HG03575 (cell line): ENCODE results near the gene PRKG1.
"Not testable (repeated sequence)": the region's sequence is repeated elsewhere in the genome, so short reads cannot be mapped to it uniquely, and the experiment has no call there.

Source experiments
- ATAC-seq: cut with Tn5 transposase; IDR thresholded peaks from one replicate; pipeline ENCODE4 v1.9.1; 2021; ENCODE audit not compliant: unreplicated experiment, insufficient number of reproducible peaks, low FRiP score; ENCODE audit errors: extremely low read depth

The PRKG1 gene

DNA sequence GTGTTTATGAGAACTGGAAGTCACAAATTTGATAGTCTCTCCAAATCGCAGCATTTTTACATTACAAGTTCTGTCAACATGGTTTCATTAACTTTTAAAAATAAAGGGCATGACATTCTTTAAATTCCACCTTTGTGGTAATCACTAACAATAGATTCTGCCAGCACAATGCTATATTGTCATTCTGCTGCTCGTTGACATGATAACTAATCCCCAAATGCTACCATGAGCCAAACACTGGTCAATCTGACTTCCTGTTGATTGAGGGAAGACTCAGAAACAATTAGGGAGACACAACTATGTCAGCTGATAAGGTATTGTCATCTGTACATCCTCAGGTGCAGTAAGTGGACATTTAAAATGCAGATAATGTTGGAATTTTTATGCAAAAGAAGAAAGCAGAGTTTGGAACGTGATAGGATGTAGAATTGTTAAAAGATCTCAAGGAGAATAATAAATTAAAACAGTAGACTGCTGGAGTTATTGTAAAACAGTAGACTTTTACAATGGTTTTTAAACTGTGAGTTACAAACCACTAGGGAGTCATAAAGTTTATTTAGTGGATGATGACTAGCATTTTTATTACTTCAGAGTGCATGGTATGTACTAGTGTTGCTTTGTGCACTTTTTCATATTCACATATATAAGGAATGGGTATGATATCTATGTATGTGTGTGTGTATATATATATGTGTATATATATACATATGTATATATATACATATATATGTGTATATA, 1113.4 kb downstream of the PRKG1 start:
- no peak for ATAC-seq

DNA sequence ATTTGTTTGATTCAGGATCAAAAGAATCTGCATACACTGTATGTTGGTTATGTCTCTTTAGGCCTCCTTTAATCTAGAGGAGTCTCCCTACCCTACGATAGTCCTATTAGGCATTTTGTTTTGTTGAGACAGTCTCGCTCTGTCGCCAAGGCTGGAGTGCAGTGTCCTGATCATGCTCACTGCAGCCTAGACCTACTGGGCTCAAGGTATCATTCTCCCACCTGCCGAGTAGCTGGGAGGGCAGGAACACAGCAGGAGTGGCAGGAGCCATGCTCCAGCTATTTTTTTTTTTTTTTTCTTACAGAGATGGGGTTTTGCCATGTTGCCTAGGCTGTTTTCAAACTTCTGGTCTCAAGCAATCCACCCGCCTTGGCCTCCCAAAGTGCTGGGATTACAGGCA, 1116.8 kb downstream of the PRKG1 start:
- ATAC-seq: no peak

DNA sequence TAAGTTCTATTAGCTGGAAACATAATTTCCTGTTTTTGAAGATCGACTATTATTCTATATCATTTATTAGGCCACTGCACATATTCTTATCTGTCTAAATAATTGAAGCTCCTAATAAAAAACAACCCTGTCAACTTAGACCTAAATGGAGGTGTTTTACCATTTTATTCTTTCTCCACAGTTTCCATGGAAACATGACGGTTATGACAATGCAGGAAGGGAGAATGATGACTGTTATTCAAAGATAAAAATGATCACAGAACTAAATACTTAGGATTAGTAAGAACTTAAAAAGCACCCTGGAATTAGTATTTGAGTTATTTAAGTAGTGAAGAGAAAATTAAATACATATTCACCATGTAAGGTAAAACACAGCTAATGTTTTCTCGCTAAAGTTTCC, 1119.9 kb downstream of the PRKG1 start:
- ATAC-seq: no peak

DNA sequence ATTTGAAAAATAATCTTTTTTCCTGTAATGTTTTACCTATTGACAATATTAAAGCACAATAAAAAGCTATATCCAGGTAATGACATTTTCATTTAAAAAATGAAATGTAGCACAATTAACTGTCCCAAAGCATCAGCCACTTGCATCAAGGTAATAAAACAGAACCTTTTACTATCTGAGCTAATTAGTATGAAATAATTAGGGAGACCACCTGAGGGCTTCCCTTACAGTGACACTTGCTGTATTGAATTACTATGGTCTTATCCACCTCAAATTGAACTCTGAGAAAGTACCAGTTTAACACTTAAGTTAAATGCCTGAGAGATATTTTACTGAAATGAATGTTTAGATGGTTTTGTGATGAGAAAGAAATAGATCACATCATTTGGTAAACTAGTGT, 1120.4 kb downstream of the PRKG1 start:
- ATAC-seq: no peak

- no peak for ATAC-seq
Observed at GRCh38 chr10:52197098-52197497, 1122.8 kb downstream of the PRKG1 start.

DNA sequence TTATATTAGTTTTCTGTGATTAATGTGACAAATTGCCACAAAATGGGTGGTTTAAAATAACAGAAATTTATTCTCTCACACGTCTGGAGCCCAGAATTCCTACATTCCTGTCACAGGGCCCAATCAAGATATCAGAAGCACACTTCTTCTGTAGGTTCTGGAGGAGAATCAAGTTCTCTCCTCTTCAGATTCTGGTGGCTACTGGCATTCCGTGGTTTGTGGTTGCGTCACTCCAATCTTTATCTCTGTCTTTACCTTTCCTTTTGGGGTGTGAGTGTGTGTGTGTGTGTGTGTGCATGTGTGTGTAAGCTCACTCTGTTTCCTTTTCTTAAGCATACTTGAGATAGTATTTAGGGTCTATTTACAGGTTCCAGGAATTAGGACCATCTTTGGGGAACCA, 1124.3 kb downstream of the PRKG1 start:
- no peak for ATAC-seq

GRCh38 chr10:52204906-52205305, 1130.6 kb downstream of the PRKG1 start:
- ATAC-seq: not testable (repeated sequence)

DNA sequence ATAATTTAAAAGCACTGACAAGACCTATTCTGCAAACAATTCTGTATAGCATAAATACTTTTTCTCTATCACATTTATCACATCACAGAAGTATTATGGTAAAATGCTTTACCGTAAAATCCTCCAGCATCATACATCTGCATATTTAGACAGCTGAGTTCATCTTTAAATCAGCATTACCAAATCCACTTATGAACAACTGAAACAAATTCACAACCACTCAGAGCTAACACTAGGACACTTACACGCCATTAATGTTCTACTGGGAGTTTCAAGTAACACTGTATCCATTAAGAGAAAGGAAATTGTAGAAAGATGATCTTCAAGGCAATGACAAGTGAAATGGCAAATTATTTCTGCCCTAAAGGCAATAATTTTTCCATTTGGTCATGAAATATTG, 1134.1 kb downstream of the PRKG1 start:
- ATAC-seq: no peak

DNA sequence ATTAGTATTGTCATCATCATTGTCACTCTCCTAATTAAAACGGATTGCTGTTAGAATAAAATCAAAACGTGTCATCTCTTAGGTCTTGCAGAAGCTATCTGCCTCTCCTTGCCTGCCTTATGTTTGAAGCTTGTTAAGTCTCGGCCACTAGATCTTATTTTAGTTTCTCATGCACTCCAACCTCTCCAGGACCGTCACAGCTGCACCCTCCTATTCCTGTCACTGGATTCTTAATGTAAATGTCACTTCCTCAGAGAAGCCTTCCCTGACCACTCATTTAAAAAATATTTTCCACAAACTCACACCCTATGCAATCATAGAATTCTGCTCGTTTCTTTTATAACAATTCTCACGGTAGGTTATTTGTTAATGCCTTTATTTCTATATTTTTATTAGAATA, 1135.9 kb downstream of the PRKG1 start:
- ATAC-seq: no peak

DNA sequence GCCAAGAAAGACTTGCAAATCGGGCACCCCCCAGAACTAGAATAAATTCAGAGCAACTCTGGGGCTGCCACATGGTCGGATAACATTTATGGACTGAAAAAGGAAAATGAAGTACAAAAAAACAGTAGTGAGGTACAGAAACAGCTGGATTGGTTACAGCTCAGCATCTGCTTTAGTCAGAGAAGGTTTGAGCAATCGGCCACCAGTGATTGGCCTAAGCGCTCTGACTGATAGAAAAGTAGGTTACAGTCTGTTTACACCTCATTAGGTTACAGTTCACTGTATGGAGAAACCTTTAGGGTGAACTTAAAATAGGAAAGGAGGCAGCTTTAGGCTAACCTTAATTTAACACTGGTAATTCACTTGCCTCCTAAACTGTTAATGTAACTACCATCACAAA, 1137.8 kb downstream of the PRKG1 start:
- no peak for ATAC-seq

- no peak for ATAC-seq
Observed at GRCh38 chr10:52212802-52213201, 1138.5 kb downstream of the PRKG1 start.

- no peak for ATAC-seq
Observed at GRCh38 chr10:52213321-52213752, 1139.0 kb downstream of the PRKG1 start.

DNA sequence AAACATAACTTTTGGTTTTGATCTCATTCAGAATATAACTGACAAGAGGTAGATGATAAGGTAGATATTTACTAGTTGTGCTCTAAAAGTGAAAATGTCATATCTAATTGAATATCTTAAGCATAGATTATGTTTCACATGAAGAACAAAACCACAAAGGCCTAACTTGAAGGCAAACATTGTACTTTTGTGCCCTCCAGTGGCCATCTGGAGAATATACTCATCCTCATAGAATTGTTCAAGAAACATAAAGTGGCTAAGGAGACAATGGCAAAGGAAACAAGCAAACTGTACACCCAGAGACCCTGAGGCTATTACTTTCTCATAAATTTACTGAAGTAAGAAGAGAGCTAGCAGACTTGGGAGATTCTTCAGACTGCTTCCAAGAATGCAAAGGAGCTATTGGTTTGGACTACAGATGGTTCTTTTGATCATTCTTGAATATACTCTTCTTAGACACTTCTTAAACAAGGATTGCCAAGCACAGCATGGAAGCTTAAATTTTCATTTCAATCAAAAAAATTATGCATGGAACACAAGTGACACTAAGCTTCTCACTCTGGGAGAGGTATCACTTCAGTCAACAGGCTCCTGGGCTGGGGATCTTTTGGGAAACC, 1141.6 kb downstream of the PRKG1 start:
- ATAC-seq: peak; percentile 41

- ATAC-seq: peak; percentile 66
Observed at GRCh38 chr10:52216852-52217251, 1142.6 kb downstream of the PRKG1 start.

DNA sequence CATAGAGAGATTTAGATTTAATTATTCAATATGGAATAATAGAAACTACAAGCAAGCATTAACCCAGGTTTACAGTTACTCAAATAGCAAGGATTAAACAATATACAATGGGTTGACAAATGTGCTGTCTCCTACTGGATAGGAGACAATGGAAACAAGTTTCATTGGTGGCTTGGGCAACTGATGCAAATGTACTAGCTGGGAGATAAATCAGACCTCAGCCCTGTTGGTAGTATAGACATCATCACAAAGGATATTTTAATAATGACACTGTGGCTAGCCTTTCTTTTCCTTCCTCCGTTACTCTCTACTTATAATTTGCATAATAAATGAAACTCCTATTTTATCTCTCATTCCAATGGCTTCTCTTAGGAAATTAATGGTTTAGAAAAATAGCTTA, 1143.2 kb downstream of the PRKG1 start:
- ATAC-seq: no peak

DNA sequence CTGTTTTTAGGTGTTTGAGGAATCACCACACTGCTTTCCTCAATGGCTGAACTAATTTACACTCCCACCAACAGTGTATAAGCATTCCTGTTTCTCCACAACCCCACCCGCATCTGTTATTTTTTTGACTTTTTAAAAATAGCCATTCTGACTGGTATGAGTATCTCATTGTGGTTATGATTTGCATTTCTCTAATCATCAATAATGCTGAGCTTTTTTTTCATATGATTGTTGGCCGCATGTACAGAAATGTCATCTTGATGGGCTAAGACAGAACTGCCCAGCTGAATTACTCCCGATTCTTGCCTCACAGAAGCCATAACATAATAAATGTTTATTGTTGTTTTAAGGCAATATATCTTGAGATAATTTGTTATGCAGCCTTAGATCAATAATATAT, 1146.7 kb downstream of the PRKG1 start:
- no peak for ATAC-seq

- ATAC-seq: no peak
Observed at GRCh38 chr10:52221923-52222322, 1147.6 kb downstream of the PRKG1 start.

- ATAC-seq: no peak
Observed at GRCh38 chr10:52226197-52226847, 1152.0 kb downstream of the PRKG1 start.

DNA sequence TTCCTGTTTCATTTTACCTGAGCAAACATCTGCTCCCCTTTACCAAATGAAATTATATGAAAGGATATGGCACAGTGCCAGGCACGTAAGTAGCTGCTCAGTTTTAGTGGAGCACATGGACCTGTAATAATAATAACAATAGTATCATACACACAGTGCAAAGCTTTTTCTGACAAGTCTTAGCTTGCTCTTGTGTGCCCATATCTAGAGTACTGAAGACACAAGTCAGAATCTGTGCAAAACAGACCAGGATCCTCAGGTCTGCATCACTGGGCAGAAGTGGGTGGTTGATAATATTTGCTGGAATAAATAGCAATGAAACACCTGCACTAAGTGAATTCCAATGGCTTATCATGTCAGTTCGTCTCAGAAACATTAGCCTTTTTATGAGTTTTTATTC, 1154.3 kb downstream of the PRKG1 start:
- no peak for ATAC-seq

DNA sequence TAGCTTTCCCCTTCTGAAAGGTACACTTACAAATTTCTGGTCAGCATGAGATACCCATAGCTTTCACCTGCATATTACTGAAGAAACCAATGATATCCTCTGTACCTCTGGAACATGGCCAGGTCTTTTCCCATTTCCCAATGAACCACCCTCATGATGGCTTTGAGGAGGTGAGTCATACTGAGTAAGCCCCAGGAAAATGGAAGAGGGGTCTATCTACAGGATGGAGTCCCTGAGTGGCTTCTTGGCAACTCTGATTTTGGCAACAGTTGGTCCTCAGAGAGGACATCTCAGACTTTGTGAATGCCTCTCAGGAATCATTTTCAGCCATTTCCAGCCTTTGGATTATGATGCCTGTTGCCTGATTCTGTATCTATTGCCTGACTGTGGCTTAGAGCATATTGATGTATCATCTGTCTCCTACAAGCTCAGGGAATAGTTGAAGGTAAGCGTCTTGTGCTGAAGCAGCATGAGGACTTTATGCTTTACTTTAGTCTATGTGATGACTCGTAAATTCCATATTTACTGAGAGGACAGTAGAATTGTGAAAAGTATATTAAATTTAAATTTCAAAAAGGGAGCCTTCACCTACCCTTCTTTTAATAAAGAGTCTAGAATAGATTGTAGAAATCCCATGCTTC, 1155.1 kb downstream of the PRKG1 start:
- no peak for ATAC-seq
